RKO (cell line): Measurements from ENCODE around the gene STAP2.

ENCODE experiments used
- DNase-seq: peaks from one replicate; pipeline ENCODE4 v3.0.0-alpha.2; 2016; ENCODE audit warnings: low spot score

The STAP2 gene

GRCh38 chr19:4370418-4371041 is 31.9 kb upstream of the STAP2 start:
- DNase-seq = no peak

GRCh38 chr19:4369888-4370260 is 31.2 kb upstream of the STAP2 start:
- DNase-seq = no peak

GRCh38 chr19:4369109-4369887 is 30.7 kb upstream of the STAP2 start:
- no peak for DNase-seq

- DNase-seq = no peak
These were observed 29.6 kb upstream of the STAP2 start for GRCh38 chr19:4368128-4368820.

- no peak for DNase-seq
These were observed 29.1 kb upstream of the STAP2 start for GRCh38 chr19:4367781-4368127.

- no peak for DNase-seq
These were observed 28.7 kb upstream of the STAP2 start for GRCh38 chr19:4367336-4367723.

- no peak for DNase-seq
These were observed 28.2 kb upstream of the STAP2 start for GRCh38 chr19:4366666-4367335.

- no peak for DNase-seq
These were observed 27.4 kb upstream of the STAP2 start for GRCh38 chr19:4365791-4366665.

GRCh38 chr19:4365341-4365740 is 26.7 kb upstream of the STAP2 start:
- no peak for DNase-seq

GRCh38 chr19:4363571-4364304 is 25.1 kb upstream of the STAP2 start:
- DNase-seq = no peak

- DNase-seq = peak; percentile 42
These were observed 24.4 kb upstream of the STAP2 start for GRCh38 chr19:4362831-4363545.

- DNase-seq = no peak
These were observed 23.6 kb upstream of the STAP2 start for GRCh38 chr19:4362101-4362828.

- DNase-seq = no peak
These were observed 22.8 kb upstream of the STAP2 start for GRCh38 chr19:4361152-4362046.

GRCh38 chr19:4360641-4361151 is 22.1 kb upstream of the STAP2 start:
- DNase-seq = no peak

- DNase-seq = no peak
These were observed 21.5 kb upstream of the STAP2 start for GRCh38 chr19:4360081-4360569.

- DNase-seq = no peak
These were observed 21.0 kb upstream of the STAP2 start for GRCh38 chr19:4359627-4360000.

- DNase-seq = no peak
These were observed 20.3 kb upstream of the STAP2 start for GRCh38 chr19:4358709-4359626.
